Measurements from ENCODE around the gene SLC25A24.
A peak's percentile ranks its signal among the peaks of the same experiment; 100 is the strongest.
"Not testable (repeated sequence)": the region's sequence is repeated elsewhere in the genome, so short reads cannot be mapped to it uniquely, and the experiment has no call there.

Gene SLC25A24

DNA sequence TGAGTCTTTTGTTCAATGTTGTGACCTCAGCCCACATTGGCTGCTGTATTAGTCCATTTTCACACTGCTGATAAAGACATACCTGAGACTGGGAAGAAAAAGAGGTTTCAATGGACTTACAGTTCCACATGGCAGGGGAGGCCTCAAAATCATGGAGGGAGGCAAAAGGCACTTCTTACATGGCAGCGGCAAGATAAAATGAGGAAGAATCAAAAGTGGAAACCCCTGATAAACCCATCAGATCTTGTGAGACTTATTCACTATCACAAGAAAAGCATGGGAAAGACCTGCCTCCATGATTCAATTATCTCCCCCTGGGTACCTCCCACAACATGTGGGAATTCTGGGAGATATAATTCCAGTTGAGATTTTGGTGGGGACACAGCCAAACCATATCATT is 68.9 kb downstream of the SLC25A24 start:
- not testable (repeated sequence) for DNase-seq

DNA sequence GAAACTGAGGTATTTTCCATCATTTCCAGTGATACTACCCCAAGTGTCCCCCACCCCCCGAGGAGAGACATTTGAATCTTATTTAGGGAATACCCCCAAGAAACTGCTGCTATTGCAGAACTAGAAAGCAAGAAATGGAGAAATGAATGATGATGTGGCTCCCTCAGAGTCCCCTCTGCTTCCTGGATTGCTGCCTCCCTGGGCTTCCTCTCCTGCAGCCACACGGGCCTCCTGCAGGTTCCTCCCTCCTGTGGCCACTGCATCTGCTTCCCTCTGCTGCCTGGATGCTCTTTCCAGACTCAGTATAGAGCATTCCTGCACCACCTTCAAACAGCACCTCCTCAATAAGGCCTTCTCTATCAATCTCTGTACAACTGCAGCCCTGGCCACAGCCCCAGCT is 69.3 kb downstream of the SLC25A24 start:
- no peak for DNase-seq

DNA sequence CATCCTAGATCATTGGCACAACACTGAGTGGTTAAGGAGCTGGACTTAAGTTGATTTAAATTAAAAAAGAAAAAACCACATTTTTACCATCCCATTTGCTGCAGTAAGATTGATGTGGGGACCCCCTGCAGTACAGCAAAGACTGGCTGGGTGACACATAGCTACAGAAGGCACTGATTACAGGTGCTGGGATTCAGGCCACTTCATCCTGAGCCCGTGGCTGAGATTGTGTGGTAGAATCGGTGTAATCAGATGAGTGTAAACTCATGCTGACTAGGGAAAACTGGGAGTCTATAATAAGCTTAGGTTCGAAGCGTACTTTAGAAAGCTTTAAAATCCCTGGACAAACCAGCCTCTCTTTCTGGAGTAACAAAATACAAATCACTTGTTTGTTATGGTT is 70.1 kb downstream of the SLC25A24 start:
- DNase-seq: no peak

DNA sequence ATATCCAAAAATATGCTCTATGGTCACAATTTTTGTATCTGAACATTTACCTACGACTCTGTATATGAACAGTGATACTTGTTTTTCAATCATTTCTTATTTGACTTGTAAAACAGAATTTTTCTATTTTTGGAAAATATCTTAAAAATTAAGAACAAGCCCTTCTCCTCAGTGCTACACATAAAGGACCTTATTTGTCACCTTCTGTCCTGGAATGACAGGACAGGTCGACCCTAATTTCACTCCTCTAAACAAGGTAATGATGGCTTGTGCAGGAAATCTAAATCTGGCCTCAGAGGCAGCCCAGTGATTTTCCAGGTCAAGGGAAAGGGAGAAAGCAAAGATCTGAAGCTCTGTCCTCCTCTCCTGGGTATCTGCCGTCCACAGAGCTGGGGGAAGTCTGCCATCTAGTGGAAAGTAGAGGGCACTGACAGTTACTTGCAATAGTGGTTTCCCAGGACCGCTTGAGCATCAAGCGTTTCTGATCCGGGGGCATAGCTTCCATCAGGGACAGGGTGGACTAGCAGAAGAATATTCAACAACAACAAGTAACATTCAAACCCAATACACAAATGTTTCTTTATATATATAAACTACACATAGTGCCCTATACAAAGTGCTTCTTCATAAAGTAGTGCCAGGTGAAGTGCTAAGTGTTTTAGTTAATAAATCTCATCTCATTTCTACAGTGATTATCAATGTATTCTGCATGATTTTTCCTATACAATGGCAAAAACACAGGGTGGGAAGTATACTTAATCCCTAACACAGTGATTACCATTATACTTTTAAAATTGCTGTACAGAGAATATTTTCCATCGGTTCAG is 74.6 kb downstream of the SLC25A24 start:
- DNase-seq: peak; percentile 64

DNA sequence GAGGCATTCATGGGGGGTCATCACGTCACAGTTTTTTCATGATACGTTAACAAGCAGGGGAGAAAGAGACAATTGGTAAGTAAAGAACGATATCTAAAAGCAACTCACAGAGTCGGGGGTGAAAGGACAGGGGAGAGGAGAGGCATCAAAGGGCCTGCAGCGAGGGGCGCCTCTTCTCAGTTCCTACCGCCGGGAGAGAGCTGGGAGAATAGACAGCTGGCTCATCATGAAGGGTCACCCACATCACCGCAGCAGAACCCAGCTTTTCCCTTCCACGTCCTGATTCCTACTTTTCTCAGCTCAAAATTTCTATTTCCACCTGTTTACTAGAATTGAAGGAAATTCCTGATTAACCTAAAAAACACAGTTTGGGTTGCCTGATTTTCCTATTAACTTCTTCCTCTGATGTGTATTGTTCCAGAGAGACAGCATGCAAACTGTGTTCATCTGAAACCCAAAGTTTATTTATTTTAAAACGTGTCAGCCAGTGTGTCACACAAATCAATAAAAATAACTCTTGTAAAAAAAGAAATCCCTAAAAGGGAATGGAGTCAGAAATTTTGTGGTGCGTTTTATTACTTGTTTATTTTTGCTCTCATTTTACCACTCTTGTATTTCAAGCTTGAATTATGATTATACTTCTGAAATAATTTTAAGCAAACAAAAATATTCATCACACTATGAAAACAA is 75.4 kb downstream of the SLC25A24 start:
- no peak for DNase-seq

DNA sequence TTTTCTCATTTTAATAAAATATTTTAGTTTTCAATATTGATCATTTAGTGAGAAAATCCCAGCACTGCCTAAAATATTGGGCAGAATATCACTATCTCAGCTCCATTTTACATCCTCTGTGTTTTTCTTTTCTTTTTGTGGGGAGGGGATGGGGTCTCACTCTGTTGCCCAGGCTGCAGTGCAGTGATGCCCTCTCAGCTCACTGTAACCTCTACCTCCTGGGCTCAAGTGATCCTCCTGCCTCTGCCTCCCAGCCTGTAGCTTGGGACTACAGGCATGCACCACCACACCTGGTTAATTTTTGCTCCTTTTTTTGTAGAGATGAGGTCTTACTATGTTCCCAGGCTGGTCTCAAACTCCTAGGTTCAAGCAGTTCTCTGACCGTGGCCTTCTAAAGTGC is 76.1 kb downstream of the SLC25A24 start:
- no peak for DNase-seq

DNA sequence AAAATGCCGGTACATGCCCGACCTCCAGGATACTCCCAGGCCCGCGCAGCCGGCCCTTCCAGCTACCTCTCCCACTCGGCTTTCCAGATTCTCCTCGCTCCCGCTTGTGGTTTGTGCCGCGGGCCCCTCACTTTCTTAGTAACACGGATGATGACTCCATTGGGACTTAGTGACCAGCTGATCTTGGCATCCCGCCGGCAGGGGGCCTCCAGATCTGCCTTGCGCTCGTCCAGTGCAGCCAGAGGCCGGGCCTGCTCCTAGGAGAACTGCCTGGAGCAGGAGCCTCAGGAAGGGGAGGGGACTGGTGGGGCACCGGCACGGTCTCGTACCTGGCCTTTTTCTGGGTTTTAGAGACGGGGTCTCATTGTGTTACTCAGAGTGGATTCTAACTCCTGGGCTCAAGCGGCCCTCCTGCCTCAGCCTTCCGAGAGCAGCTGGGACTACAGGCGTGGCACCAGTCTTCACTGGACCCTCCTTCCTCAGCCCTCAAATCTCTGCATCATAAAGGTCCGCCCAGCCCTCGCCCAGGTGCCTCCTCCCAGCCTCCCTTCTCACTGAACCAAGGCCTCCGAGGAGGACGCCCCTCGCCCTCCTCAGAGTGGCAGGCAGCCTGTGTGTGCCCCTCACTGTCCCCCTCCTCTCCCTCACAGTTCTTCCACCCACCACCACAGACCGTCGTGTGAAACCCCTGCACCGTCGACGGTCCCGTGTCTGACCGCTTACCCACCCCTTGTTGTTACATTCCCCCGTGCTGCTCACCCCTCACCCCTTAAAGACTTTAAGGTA is 78.6 kb downstream of the SLC25A24 start:
- no peak for DNase-seq

DNA sequence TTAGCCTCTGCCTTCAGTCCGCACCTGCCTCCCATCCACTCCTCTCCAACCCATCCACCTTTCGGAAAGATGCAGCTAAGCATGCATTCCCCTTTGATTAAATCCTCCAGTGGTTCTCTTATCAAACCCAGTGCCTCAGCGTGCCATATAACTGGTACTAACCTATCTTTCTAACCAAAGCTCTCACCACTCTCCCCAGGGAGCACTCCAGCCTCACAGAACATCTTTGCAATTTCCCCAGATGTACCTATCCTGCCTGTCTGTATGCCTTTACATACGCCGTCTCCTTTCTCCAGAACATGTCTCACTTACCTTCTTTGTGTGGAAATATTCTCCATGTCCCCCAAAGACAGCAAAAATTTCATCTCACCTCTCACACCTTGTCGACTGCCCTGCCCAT is 80.0 kb downstream of the SLC25A24 start:
- no peak for DNase-seq

DNA sequence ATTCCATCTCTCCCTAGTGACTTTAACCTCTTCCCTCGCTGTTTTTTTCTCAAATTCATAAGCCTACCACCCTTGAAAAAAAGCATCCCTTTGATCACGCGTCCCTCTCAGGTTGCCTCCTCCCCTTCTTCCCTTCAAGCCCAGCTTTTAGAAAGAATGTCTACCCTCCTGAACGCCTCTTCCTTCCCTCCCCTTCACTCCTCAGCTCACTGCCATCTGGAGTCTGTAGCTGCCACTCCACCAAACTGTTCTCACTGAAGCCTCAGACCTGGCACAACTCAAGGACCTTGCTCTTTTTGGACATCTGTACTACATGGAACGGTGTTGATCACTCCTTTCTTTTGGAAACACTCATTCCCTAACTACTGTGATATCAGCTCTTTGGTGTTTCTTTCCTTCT is 80.6 kb downstream of the SLC25A24 start:
- no peak for DNase-seq

DNA sequence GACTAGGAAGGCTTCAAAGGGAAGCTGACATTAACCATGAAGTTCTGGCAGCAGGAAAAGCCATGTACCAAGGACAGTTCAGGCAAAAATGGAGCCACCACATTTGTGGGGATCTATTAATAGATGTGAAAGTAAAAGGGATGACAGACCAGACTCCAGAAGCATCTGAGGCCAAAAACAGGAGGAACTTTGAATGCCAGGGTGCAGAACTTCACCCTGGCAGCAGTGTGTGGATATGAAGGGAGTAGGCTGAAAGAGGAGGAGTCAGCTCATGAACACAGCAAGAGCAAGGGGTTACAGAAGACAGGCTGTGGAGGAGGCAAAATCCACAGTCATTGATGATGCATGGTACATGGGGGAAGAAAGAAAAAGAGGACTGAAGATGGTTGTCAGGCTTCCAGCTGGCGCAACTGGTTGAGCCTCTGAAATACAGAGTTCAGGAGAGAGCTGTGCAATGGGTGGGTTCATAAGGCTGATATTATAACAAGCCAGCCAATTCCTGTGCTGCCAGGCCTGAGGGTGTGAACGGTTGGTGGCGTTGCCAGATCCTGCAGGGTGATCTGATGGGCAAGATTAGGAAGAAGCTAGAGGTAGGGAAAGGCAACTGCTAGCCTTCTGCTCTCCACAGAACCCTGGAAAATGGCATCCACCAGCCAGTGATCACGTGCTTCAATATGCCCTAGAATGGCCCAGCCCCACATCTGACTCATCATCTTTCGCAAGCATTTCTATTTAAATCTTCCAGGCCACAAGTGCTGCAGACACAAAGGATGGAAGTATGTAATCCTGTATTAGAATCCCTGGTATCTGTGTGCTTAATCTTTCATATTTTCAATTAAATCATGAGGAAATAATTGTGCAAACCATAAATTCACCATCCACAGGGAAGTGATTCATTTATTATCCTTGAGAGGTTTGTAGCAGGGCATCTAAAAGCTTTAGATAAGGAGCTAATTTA is 81.9 kb downstream of the SLC25A24 start:
- DNase-seq: peak; percentile 70

DNA sequence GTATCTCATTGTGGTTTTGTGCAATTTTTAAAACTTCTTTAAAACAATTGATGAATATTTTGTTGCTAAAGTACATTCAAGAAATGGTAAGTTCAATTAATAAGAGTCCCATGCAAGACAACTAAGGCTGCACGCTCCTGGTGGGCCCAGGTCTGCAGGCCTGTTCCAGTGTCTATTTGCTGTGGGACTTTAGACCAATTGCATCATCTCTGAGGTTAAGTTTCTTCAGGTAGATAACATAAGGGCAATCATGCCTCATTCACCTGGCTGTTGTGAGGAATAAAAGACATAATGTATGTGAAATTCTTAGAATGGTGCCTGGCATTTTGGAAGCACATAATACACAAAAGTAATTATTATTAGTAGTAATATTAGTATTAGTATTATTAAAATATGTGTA is 82.9 kb downstream of the SLC25A24 start:
- no peak for DNase-seq

DNA sequence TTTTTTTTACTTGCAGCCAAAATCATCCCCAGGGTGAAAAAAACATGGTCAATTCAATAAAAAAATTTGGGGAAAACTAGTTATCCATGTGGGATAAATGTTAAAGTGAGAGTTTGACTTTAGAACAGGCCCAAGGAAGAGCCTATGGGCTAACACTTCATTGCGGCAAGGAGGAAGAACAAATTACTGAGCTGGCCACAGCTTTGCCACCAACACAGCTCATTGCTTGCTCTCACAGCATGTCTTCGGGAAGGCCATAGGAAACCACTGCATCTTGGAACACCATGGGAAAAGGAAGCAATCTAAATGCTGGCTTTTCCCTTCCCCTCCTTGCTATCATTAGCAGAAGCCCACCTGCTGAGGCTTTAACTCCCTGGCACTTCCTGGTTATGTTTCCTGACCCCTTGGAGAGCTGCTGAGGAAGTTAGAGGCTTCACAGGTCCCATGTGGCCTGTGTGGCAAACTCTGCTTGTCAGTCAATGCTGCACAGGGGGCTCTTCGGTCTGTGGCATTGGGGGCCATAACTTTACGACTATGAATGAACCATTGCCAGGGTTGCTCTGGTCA is 86.0 kb downstream of the SLC25A24 start:
- DNase-seq: no peak

DNA sequence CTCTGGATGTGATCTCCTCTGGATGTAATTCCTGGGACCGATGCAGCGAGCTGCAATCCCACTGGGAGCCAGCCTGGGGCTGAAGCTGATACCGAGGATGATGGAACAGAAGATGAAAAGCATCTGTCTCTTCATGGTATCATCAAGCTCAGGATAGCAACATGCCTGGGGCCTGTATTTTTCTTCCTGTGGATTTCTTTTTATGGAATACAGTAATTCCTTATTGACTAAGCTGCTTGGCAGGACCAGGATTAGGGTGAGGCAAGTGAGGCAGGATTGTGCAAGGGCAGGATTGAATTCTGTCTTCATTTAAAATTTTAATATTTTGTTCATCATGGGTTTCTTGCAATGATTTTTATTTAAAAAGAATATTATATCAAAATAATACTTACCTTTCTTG is 86.6 kb downstream of the SLC25A24 start:
- DNase-seq: no peak

DNA sequence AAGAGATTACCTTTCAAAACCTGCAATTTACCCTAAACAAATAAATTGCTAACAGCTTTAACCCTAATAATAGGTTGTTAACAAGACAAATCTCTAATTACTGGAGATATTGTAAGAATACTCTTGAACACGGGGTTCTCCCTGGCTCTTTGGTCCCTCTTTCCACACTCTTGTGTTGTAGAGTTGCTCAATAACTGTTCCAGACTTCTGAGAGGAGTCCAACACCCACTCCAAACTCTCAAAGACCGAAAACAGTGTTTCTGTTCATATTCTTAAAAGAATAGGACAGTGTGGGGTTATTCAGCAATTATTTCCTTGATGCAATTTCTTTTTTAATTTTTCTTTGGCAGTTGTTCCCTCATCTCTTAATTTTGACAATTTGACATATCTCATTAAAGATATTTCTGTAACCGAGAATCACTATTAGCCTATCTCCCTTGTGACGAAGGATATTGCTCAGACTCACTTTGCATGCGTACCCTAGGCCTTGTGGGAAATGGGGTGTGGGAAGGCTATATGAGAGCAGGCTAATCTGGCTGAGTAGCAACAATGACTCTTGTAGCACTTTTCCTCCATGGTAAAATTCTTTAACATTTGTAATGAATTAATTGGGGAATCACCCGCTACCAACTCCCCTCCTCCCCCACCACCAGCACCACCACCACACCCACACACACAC is 90.7 kb downstream of the SLC25A24 start:
- no peak for DNase-seq

DNA sequence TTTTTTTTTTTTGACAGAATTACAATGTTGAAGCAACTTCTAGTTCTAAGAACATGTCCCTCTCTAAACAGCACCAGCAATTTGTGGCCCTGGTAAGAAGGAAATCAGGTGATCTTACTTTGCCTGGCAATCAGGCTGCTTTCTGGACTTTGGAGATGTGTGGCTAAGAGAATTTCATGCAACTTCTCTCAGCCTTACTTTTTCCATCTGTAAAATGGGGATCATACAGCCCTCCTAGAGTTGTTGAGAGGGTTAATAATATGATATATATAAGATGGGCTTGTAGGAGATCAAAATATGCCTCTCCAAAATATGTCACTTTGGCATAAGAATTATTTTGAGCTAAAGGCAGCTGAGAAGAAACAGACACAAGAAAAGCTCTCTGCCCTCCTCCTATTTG is 92.0 kb downstream of the SLC25A24 start:
- no peak for DNase-seq

DNA sequence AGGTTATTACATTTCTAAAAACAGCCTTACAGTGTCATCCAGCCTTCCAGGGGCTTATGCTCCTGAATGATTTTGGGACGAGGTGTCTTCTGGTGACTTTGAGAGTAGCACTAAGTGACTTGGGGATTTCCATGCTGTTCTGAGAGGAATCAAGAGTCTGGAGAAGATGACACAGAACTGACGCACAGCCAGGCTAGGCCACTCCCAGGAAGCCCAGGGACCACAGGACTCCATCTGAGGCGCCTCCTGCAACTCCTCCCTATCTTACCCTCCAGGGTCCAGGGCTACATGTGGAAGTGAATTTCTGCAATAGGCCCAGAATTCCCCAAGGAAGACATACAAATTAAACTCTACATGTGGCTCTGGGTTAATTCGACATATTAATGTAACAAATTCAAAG is 92.5 kb downstream of the SLC25A24 start:
- peak; percentile 19 for DNase-seq

DNA sequence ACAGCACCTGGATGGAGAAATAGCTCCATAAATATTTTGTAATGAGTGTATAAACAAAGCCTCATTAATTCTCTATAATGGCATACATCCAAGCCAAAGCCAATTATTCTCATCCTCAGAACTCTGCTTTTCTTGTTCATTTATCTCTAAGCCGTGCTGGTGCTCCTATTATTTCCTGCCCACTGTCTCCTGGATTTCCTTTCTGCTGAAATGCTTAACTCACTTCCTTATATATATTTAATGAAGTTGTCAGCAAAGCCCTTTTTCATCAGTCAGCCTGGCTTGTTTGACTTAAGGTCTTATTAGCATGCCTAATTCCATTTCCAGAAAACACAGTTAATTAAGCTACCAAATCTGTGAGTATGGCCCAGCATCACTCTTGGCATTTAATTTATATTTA is 93.4 kb downstream of the SLC25A24 start:
- no peak for DNase-seq

DNA sequence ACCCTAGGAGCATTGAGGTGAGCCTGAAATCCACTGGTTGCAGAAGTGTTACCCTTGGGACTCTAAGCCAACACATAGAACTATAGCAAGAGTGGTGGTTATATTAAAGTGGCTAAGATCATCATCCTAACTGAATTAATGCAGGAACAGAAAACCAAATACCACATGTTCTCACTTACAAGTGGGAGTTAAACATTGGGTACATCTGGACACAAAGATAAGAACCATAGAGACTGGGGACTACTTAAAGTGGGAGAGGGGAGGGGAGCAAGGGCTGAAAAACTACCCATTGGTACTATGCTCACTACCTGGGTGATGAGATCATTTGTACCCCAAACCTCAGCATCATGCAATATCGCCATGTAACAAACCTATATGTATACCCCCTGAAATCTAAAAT is 100.0 kb downstream of the SLC25A24 start:
- no peak for DNase-seq

DNA sequence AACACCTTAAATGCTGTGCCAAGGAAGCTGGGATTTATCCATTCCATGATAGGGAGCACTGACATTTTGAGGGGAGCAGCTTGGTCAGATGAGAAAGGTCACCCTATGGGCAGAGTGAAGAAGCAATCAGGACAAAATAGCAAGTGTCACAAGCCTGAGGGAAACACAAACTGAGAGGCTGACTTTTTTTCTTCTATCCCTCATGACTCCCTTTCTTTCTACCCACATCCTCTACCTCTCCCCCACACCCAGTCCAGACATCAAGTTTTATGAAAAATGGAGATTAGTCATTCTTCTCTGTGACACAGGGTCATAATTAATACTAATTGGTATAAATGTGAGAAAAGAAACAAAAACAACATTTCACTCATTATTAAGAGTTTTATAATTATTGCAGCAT is 103.1 kb downstream of the SLC25A24 start:
- DNase-seq: no peak

DNA sequence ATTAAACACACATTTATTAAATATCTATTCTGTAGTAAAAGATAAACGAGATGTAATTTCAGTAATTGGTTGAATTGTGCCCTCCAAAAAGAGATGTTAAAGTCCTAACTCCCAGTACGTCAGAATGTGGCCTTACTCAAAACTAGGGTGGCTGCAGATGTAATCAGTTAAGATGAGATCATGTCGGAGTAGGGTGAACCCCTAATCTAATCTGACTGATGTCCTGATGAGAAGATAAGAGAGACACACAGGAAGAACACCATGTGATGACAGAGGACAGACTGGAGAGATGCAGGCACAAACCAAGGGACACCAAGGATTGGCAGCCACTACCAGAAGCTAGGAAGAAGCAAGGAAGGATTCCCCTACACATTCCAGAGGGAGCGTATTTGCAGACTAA is 104.1 kb downstream of the SLC25A24 start:
- DNase-seq: no peak

DNA sequence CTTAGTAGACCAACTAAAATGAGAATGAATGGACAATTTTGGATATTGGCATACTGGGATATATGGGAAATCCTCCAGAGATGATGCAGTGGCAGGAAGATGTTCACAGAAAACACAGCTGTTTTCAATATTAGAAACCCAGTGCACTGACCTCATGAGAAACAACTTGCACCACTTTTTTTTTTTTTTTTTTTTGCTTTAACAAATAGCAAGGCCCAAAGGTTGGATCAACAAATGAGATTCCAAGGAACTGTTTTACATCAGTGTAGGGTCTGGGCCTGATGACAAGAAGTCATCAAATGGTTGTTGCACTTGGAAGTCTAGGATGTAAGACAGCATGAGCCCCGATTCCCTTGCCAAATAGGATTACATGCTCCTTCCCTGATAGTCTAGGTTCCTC is 110.7 kb downstream of the SLC25A24 start:
- no peak for DNase-seq

DNA sequence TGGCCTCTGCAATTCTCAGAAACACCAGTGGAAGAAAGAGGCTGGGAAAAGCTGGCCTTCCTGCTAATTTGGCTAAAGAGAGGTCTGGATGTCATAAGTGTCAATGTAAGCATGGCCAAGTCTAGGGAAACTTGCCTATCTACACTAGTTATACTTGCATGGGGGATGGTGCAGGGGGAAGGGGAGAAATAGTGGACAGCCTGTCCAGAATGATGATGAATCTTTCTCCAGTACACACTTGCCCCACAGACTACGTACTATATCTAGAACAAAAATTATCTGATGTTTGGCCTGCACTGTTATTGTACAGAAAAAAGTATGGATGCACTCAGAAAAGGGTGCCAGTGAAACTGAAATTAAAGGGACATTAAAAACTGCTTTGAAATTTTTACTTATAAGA is 114.5 kb downstream of the SLC25A24 start:
- DNase-seq: no peak

Measured in HCEC 1CT (cell line).